Parathyroid adenoma (tissue), 2 donors: ENCODE results near the gene CMPK2.
"Not testable (repeated sequence)": the region's sequence is repeated elsewhere in the genome, so short reads cannot be mapped to it uniquely, and the experiment has no call there.

ENCODE experiments used
- H2AFZ ChIP-seq: fragments of 300-600 bp; sonication (generic); one replicate; pipeline ENCODE4 v1.7.0; 2017; ENCODE audit warnings: antibody characterized with exemption, mild to moderate bottlenecking
- H3K27ac ChIP-seq: fragments of 300-600 bp; sonication (generic); one replicate; pipeline ENCODE4 v1.7.0; 2017
- H3K27me3 ChIP-seq: fragments of 300-600 bp; sonication (generic); one replicate; pipeline ENCODE4 v1.7.0; 2017; ENCODE audit warnings: low read length; ENCODE audit not compliant: control insufficient read depth, insufficient read depth
- H3K36me3 ChIP-seq: fragments of 300-600 bp; sonication (generic); one replicate; pipeline ENCODE4 v1.7.0; 2017; ENCODE audit warnings: low read length; ENCODE audit not compliant: control insufficient read depth, insufficient read depth
- H3K4me1 ChIP-seq: fragments of 300-600 bp; sonication (generic); one replicate; pipeline ENCODE4 v1.7.0; 2017; ENCODE audit warnings: control low read depth
- H3K4me2 ChIP-seq: fragments of 300-600 bp; sonication (generic); one replicate; pipeline ENCODE4 v1.7.0; 2017; ENCODE audit warnings: low read length
- H3K4me3 ChIP-seq: fragments of 300-600 bp; sonication (generic); one replicate; pipeline ENCODE4 v1.7.0; 2017; ENCODE audit warnings: low read depth, low read length
- H3K79me2 ChIP-seq: fragments of 300-600 bp; sonication (generic); one replicate; pipeline ENCODE4 v1.7.0; 2017; ENCODE audit warnings: control low read depth
- H3K9ac ChIP-seq: fragments of 300-600 bp; sonication (generic); one replicate; pipeline ENCODE4 v1.7.0; 2017; ENCODE audit warnings: mild to moderate bottlenecking
- H3K9me3 ChIP-seq: fragments of 300-600 bp; sonication (generic); one replicate; pipeline ENCODE4 v1.7.0; 2017; ENCODE audit warnings: low read length; ENCODE audit not compliant: control insufficient read depth
- CTCF ChIP-seq: fragments of 300-600 bp; sonication (generic); IDR thresholded peaks from one replicate; pipeline ENCODE4 v1.7.0; 2017; ENCODE audit warnings: antibody characterized with exemption, mild to moderate bottlenecking
- donor health status: primary hyperparathyroidism.

Gene CMPK2

GRCh38 chr2:6905668-6906067, 40.0 kb upstream of the CMPK2 start:
- no peaks in the 10 kb centered on the region for H3K27me3 ChIP-seq
- H3K4me3 ChIP-seq = no peak overlapping the region
- H3K36me3 ChIP-seq = no peaks in the 10 kb centered on the region
- no peak overlapping the region for H2AFZ ChIP-seq
- peaks cover 3% of the 10 kb centered on the region for H3K4me1 ChIP-seq
- TF ChIP-seq CTCF = no peak
- no peak overlapping the region for H3K9ac ChIP-seq
- H3K9me3 ChIP-seq = no peaks in the 10 kb centered on the region
- H3K4me2 ChIP-seq = no peak overlapping the region
- no peaks in the 10 kb centered on the region for H3K79me2 ChIP-seq
- H3K27ac ChIP-seq = no peak overlapping the region

- H3K27ac ChIP-seq, H2AFZ ChIP-seq, H3K79me2 ChIP-seq, H3K27me3 ChIP-seq, H3K9ac ChIP-seq, H3K4me1 ChIP-seq, H3K4me2 ChIP-seq, H3K4me3 ChIP-seq, H3K36me3 ChIP-seq, H3K9me3 ChIP-seq: not testable (repeated sequence)
Measured at GRCh38 chr2:6902581-6902980, 36.9 kb upstream of the CMPK2 start.

- H3K79me2 ChIP-seq = no peaks in the 10 kb centered on the region
- H3K36me3 ChIP-seq = no peaks in the 10 kb centered on the region
- H3K4me2 ChIP-seq = no peak overlapping the region
- H3K27me3 ChIP-seq = no peaks in the 10 kb centered on the region
- H3K4me1 ChIP-seq = no peaks in the 10 kb centered on the region
- H2AFZ ChIP-seq = no peak overlapping the region
- H3K9me3 ChIP-seq = no peaks in the 10 kb centered on the region
- peak; percentile 83 for TF ChIP-seq CTCF
- no peak overlapping the region for H3K27ac ChIP-seq
- no peak overlapping the region for H3K9ac ChIP-seq
- no peak overlapping the region for H3K4me3 ChIP-seq
Measured at GRCh38 chr2:6896930-6897759, 31.4 kb upstream of the CMPK2 start.

- no peak overlapping the region for H3K27ac ChIP-seq
- H3K36me3 ChIP-seq = no peaks in the 10 kb centered on the region
- H3K27me3 ChIP-seq = no peaks in the 10 kb centered on the region
- no peaks in the 10 kb centered on the region for H3K4me1 ChIP-seq
- no peak overlapping the region for H2AFZ ChIP-seq
- no peak overlapping the region for H3K4me3 ChIP-seq
- no peak overlapping the region for H3K4me2 ChIP-seq
- no peak overlapping the region for H3K9ac ChIP-seq
- H3K79me2 ChIP-seq = no peaks in the 10 kb centered on the region
- no peak for TF ChIP-seq CTCF
- H3K9me3 ChIP-seq = no peaks in the 10 kb centered on the region
Measured at GRCh38 chr2:6893876-6894482, 28.3 kb upstream of the CMPK2 start.

GRCh38 chr2:6888724-6889123, 23.0 kb upstream of the CMPK2 start:
- H3K4me1 ChIP-seq = no peaks in the 10 kb centered on the region
- H2AFZ ChIP-seq = no peak overlapping the region
- H3K36me3 ChIP-seq = no peaks in the 10 kb centered on the region
- H3K9me3 ChIP-seq = no peaks in the 10 kb centered on the region
- no peak overlapping the region for H3K4me2 ChIP-seq
- no peak for TF ChIP-seq CTCF
- no peak overlapping the region for H3K27ac ChIP-seq
- no peak overlapping the region for H3K4me3 ChIP-seq
- H3K9ac ChIP-seq = no peak overlapping the region
- no peaks in the 10 kb centered on the region for H3K27me3 ChIP-seq
- no peaks in the 10 kb centered on the region for H3K79me2 ChIP-seq
